SK-N-MC (cell line): Measurements from ENCODE around the gene NCOA5.

Experiments used
- EZH2 ChIP-seq: fragments of 200-600 bp; sonication (generic); IDR thresholded peaks from one replicate; pipeline ENCODE4 v1.6.1; 2017; ENCODE audit warnings: antibody characterized with exemption
- POLR2AphosphoS5 ChIP-seq: IDR thresholded peaks from 2 replicates; pipeline ENCODE4 v1.6.1; 2012; ENCODE audit warnings: mild to moderate bottlenecking, low read depth, low read length, borderline replicate concordance

DNA sequence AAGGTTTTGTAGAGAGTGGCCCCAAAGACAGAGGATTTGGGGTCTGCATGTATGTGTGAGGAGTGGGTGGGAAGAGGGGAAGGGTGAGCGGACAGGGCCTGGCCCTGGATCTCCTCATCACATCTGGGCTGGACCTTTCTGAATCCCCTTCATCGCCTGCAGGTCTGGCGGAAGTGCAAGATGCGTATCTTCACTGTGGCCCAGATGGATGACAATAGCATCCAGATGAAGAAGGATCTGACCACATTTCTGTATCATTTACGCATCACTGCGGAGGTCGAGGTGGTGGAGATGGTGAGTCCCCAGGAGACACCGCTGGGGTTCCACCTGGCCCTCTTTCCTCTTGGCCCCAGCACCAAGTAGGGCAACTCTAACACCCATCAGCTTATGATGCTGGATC, 36.3 kb downstream of the NCOA5 start:
- TF ChIP-seq POLR2AphosphoS5 (no peak), EZH2 (no peak)
